Upper lobe of left lung (tissue), 6 donors: ENCODE data around the gene IRAG1. TPM values are rescaled to one million over a fixed set of nuclear protein-coding genes. Genes with fewer than 3 reads are reported as not detected.

Experiments used
- ATAC-seq, 2 donors: fragments of 200-7000 bp; cut with Tn5 transposase; one replicate each; pipeline ENCODE4 v1.9.1; 2022; ENCODE audit warnings: mild to moderate bottlenecking in 2 of 2, moderate library complexity in 2 of 2; ENCODE audit not compliant: low FRiP score in 2 of 2
- DNase-seq, 2 donors: peaks; one replicate each; pipeline ENCODE4 v3.0.0-alpha.2; 2019 to 2020
- H3K27ac ChIP-seq, 4 donors: fragments of 200-600 bp; sonication (generic); one replicate each; pipeline ENCODE4 v1.5.1; 2016 to 2019
- H3K27me3 ChIP-seq, 4 donors: fragments of 200-600 bp; sonication (generic); one replicate each; pipeline ENCODE4 v1.5.1; 2017 to 2019
- H3K36me3 ChIP-seq, 4 donors: fragments of 200-600 bp; sonication (generic); one replicate each; pipeline ENCODE4 v1.5.1; 2016 to 2019
- H3K4me1 ChIP-seq, 4 donors: fragments of 200-600 bp; sonication (generic); one replicate each; pipeline ENCODE4 v1.5.1; 2018 to 2019
- H3K4me3 ChIP-seq, 4 donors: fragments of 200-600 bp; sonication (generic); one replicate each; pipeline ENCODE4 v1.5.1; 2017 to 2019; ENCODE audit warnings: mild to moderate bottlenecking in 2 of 4, moderate library complexity in 1 of 4
- H3K9me3 ChIP-seq, 4 donors: fragments of 200-600 bp; sonication (generic); one replicate each; pipeline ENCODE4 v1.5.1; 2018 to 2019
- CTCF ChIP-seq, 6 experiments: fragments of 450-650 bp in 4 of 6; fragments of 200-600 bp in 2 of 6; sonication (generic) in 2 of 6; IDR thresholded peaks; one replicate each; pipeline ENCODE4 v1.5.1; 2016 to 2019; ENCODE audit warnings: antibody characterized with exemption in 6 of 6
- EP300 ChIP-seq, 4 donors: sonication (generic); formaldehyde crosslinking; IDR thresholded peaks; one replicate each; pipeline ENCODE4 v1.5.1; 2017; ENCODE audit warnings: antibody characterized with exemption in 4 of 4, control low read depth in 2 of 4
- POLR2A ChIP-seq, 4 donors: fragments of 450-650 bp; IDR thresholded peaks; one replicate each; pipeline ENCODE4 v1.5.1; 2016 to 2017; ENCODE audit warnings: antibody characterized with exemption in 4 of 4, mild to moderate bottlenecking in 2 of 4
- POLR2AphosphoS5 ChIP-seq, 2 donors: sonication (generic); formaldehyde crosslinking; IDR thresholded peaks; one replicate each; pipeline ENCODE4 v1.5.1; 2017; ENCODE audit warnings: antibody characterized with exemption in 2 of 2
- WGBS, 2 donors: methylation state at CpG; one replicate each; pipeline ENCODE4 v1.1.5; 2017 to 2018; 5-methylcytosine and 5-hydroxymethylcytosine counted together
- total RNA-seq, 6 donors: library from RNA; depleted of rRNA in 4 of 6; stranded (reverse); fragments of >200 nt in 4 of 6; gene quantifications; one replicate each; pipeline versions ENCODE4 v1.1.0 to v1.2.1, GENCODE V29; 2016 to 2021
- donor health status: DM: no; HTN: no; CAD: no; lungs with moderate emphysema.
- donor health status: DM: no; HTN: yes; CAD: no; lungs with severe emphysema.

Gene IRAG1
- total RNA-seq, 6 donors from 2014 or later, result 2.4 to 16.3 (median 7.5) TPM

GRCh38 chr11:10664496-10664895 lies 29.1 kb downstream of the IRAG1 start:
- WGBS, 2 donors, result 73 to 100% methylated on average over 1 of the region's 1 CpG
- ATAC-seq, result no peak

DNA sequence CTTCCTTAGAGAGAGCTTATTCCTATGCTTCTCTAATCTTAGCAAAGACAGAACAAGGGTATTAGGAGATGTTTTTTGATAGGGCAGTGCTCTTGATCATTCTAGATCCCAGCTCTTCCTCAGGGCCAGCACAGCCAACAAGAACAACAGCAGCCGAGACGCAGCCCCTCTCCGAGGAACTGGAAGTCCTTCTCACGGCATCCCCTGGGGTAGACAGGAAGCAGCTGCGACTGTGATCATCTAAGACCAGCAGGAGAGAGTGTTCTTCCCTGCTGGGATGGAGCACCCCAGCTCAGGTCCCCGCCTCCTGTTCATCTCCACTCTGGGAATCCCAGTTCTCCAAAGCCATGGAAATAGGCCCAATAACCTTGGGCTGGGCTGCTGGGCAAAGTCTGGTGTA lies 29.6 kb downstream of the IRAG1 start:
- peaks cover 19 to 38% (median 27%) of the 10 kb centered on the region in 4 donors for H3K4me1 ChIP-seq
- H3K27ac ChIP-seq, result peak overlapping the region in 2 of 4 donors; percentile 28 to 41
- H3K27me3 ChIP-seq, result no peaks in the 10 kb centered on the region
- H3K36me3 ChIP-seq, result no peaks in the 10 kb centered on the region
- ATAC-seq, result no peak
- TF ChIP-seq POLR2A (IDR thresholded peaks at IDR 0.05) (no peak), EP300 (IDR thresholded peaks at IDR 0.05) (no peak), POLR2AphosphoS5 (IDR thresholded peaks at IDR 0.05) (no peak), CTCF (IDR thresholded peaks at IDR 0.05) (no peak)
- H3K4me3 ChIP-seq, result no peak overlapping the region
- no peak for DNase-seq
- no peaks in the 10 kb centered on the region for H3K9me3 ChIP-seq
- 66 to 70% methylated on average over 2 to 6 of the region's 6 CpGs for WGBS, 2 donors

More at GRCh38 chr11:10664496-10664895, 29.1 kb downstream of the IRAG1 start:
- Histone ChIP-seq H3K27ac (peak overlapping the region in 2 of 4 donors; percentile 28 to 41), H3K9me3 (no peaks in the 10 kb centered on the region), H3K4me3 (no peak overlapping the region), H3K36me3 (no peaks in the 10 kb centered on the region), H3K4me1 (peaks cover 19 to 36% (median 27%) of the 10 kb centered on the region in 4 donors), H3K27me3 (no peaks in the 10 kb centered on the region)
- TF ChIP-seq POLR2AphosphoS5 (IDR thresholded peaks at IDR 0.05) (no peak), POLR2A (IDR thresholded peaks at IDR 0.05) (no peak), EP300 (IDR thresholded peaks at IDR 0.05) (no peak), CTCF (IDR thresholded peaks at IDR 0.05) (no peak)
- DNase-seq, result no peak

- no peaks in the 10 kb centered on the region for H3K27me3 ChIP-seq
- peak overlapping the region in 1 of 4 donors; percentile 41 for H3K27ac ChIP-seq
- no peak overlapping the region for H3K4me3 ChIP-seq
- H3K4me1 ChIP-seq, result peaks cover 22 to 44% (median 31%) of the 10 kb centered on the region in 4 donors
- no peak for TF ChIP-seq POLR2A (IDR thresholded peaks at IDR 0.05)
- TF ChIP-seq EP300 (IDR thresholded peaks at IDR 0.05), result no peak
- TF ChIP-seq CTCF (IDR thresholded peaks at IDR 0.05), result no peak
- TF ChIP-seq POLR2AphosphoS5 (IDR thresholded peaks at IDR 0.05), result no peak
- H3K9me3 ChIP-seq, result no peaks in the 10 kb centered on the region
- no peak for DNase-seq
- no peak for ATAC-seq
- no peaks in the 10 kb centered on the region for H3K36me3 ChIP-seq
Observed at GRCh38 chr11:10663365-10663764, 30.2 kb downstream of the IRAG1 start.

DNA sequence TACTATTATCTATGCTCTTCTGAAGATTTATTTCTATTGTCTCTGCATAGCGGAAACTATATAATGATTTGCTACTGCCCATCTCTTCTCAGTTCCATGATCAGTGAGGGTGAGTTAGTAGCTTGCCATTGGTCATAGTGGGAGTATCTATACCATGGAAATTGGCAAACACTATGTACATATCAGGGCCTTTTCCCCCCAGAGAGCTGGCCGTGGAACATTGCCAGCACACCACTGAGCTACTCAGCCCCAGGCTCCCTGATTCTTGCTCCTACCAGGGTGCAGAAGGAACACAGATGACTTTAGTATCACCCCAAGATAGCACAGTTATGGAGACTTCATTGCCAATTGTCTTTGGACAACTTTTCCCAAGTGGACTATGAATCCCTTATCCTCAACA lies 33.2 kb downstream of the IRAG1 start:
- Histone ChIP-seq H3K36me3 (no peaks in the 10 kb centered on the region), H3K4me1 (peaks cover 48 to 54% (median 52%) of the 10 kb centered on the region in 4 donors), H3K27ac (peak overlapping the region; percentile 80 to 85 (median 82)), H3K27me3 (no peaks in the 10 kb centered on the region), H3K9me3 (no peaks in the 10 kb centered on the region), H3K4me3 (no peak overlapping the region)
- DNase-seq (no peak), ATAC-seq (no peak)
- no peak for TF ChIP-seq POLR2AphosphoS5 (IDR thresholded peaks at IDR 0.05)
- TF ChIP-seq POLR2A (IDR thresholded peaks at IDR 0.05), result no peak
- no peak for TF ChIP-seq CTCF (IDR thresholded peaks at IDR 0.05)
- no peak for TF ChIP-seq EP300 (IDR thresholded peaks at IDR 0.05)
- WGBS, 2 donors, result 92 to 93% methylated on average over 2 of the region's 2 CpGs
